ENCODE measurements around the gene TFRC.
A peak's percentile ranks its signal among the peaks of the same experiment; 100 is the strongest.
"Not testable (repeated sequence)": the region's sequence is repeated elsewhere in the genome, so short reads cannot be mapped to it uniquely, and the experiment has no call there.

Gene TFRC

GRCh38 chr3:196097373-196098154 lies 15.7 kb upstream of the TFRC start:
- Mint-ChIP-seq H3K27ac (peak overlapping the region; percentile 43), H3K4me1 (peaks cover 16% of the 10 kb centered on the region), H3K27me3 (no peaks in the 10 kb centered on the region), H3K4me3 (no peak overlapping the region), H3K36me3 (no peaks in the 10 kb centered on the region), H3K9me3 (no peaks in the 10 kb centered on the region)

GRCh38 chr3:196096382-196096953 lies 14.6 kb upstream of the TFRC start:
- Mint-ChIP-seq H3K4me1 (peaks cover 16% of the 10 kb centered on the region), H3K27me3 (no peaks in the 10 kb centered on the region), H3K36me3 (no peaks in the 10 kb centered on the region), H3K4me3 (no peak overlapping the region), H3K9me3 (no peaks in the 10 kb centered on the region), H3K27ac (no peak overlapping the region)

DNA sequence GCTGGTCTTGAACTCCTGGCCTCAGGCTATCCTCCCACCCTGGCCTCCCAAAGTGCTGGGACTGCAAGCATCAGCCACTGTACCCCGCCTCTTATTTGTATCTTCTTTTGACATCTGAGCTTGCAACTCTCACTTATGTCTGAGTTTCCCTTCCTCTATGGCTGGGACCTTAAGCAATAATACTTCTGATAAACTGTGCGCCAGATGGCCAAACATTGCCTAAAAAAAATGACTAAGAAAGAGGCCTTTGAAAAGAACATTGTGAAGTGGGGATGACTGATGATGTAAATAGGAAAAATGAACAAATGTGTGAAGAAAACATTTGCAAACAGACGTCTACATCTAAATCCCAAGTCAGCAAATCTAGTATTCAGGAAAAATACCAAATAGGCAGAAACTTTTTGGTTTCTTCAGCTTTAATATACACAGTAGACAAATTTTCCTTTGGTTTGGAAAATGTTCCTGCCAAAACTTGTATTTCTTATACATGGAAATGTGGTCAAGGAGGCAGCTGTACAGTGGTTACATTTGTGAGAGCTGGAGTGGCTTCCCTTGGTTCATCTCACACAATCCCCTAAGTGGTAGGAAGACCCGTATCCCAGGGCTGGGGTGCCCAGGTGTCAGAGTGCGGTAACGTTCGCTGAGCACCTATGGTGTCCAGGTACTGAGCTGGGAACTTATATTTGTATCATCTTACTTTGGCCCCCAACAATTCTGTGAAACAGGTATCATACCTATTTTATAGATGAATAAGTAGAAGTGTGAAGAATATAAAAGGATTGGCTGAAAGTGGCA lies 11.6 kb upstream of the TFRC start:
- no peak overlapping the region for H3K4me3 Mint-ChIP-seq
- no peaks in the 10 kb centered on the region for H3K9me3 Mint-ChIP-seq
- H3K27me3 Mint-ChIP-seq = no peaks in the 10 kb centered on the region
- H3K4me1 Mint-ChIP-seq = peaks cover 9% of the 10 kb centered on the region
- H3K36me3 Mint-ChIP-seq = no peaks in the 10 kb centered on the region
- H3K27ac Mint-ChIP-seq = no peak overlapping the region

- Mint-ChIP-seq H3K27ac (no peak overlapping the region), H3K4me1 (peaks cover 2% of the 10 kb centered on the region), H3K4me3 (no peak overlapping the region), H3K9me3 (no peaks in the 10 kb centered on the region), H3K36me3 (no peaks in the 10 kb centered on the region), H3K27me3 (no peaks in the 10 kb centered on the region)
Measured at GRCh38 chr3:196087906-196088305, 6.0 kb upstream of the TFRC start.

DNA sequence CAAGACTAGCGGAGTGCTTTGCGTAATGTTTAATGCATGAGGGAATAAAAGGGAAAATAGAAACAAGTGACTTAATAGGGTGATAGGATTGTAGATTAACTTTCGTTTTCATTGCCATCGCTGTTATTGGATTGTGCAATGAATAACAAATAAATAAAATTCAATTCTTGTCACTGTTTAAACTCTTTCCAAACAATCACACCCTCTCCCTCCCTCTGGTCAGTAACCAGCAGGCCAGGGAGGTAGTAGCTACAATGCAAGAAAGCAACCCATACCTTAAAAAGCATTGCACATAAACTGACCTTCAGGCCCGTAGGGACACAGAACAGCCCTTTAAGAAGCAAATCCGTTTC lies 705 bp upstream of the TFRC start:
- H3K9me3 Mint-ChIP-seq = no peaks in the 10 kb centered on the region
- peak overlapping the region; percentile 98 for H3K4me3 Mint-ChIP-seq
- no peaks in the 10 kb centered on the region for H3K27me3 Mint-ChIP-seq
- peaks cover 7% of the 10 kb centered on the region for H3K36me3 Mint-ChIP-seq
- peaks cover 34% of the 10 kb centered on the region for H3K4me1 Mint-ChIP-seq
- H3K27ac Mint-ChIP-seq = peak overlapping the region; percentile 94

DNA sequence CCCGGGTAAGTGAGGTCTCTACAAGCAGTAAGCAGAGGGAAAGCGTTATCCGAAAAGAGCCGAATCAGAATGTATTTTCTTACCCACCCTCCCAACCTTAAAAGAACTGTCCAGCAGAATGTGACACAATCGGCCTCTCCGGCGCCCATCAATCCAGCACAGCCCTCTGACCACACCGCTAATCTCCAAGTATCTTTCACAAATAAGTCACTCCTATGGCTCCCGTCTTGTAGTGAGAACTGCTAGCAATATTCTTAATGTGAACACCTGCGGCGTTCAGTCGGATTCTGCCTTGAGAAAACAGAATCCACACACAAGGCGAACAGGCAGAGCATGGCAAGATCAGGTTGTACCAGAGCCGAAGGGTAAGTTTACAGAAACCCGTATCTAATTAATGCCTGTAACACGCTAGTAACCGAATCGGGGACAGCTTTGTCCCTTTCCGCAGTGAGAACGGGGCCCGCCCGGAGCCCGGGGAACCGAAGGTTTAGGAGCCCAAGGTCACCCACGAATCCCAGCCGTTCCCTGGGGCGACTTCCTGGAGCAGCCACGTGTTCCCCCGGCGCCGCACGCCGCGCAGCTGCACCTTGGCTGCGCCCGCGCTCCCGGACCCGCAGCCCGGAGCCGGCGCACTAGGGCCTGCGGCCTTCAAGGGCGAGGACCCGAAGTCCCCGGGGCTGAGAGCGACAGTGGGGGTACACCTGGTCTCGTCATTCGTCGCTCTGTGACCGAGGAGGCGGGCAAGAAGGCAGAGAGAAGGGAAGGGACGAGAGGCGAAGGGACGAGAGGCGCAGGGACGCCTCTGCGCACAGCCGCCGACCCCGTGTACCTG lies 672 bp downstream of the TFRC start:
- peaks cover 41% of the 10 kb centered on the region for H3K4me1 Mint-ChIP-seq
- H3K27me3 Mint-ChIP-seq = no peaks in the 10 kb centered on the region
- H3K9me3 Mint-ChIP-seq = no peaks in the 10 kb centered on the region
- H3K4me3 Mint-ChIP-seq = peak overlapping the region; percentile 98
- H3K36me3 Mint-ChIP-seq = peaks cover 9% of the 10 kb centered on the region
- peak overlapping the region; percentile 91 for H3K27ac Mint-ChIP-seq

GRCh38 chr3:196080101-196080846 lies 1.6 kb downstream of the TFRC start:
- H3K4me3 Mint-ChIP-seq = peak overlapping the region; percentile 98
- not testable (repeated sequence) for H3K9me3 Mint-ChIP-seq, H3K27me3 Mint-ChIP-seq, H3K36me3 Mint-ChIP-seq
- peaks cover 44% of the 10 kb centered on the region for H3K4me1 Mint-ChIP-seq
- peak overlapping the region; percentile 91 for H3K27ac Mint-ChIP-seq

DNA sequence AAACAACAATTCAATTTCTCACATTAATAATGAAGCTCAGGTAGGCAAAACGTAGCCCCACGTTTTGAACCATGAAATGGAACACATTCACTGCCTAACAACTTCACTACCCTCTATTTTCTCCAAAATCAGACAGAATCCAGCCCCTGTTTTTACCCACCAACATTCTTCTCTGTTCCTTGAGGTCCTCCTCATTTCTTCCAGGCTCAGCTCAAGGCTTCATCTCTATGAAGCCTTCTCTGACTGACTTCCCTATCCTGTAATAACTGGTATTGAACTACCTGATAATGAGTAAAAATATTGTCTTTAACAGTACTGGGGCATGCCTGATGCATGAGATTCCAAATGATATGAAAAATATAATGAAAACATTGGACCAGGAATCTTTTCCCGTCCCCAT lies 2.2 kb downstream of the TFRC start:
- Mint-ChIP-seq H3K9me3 (no peaks in the 10 kb centered on the region), H3K4me1 (peaks cover 44% of the 10 kb centered on the region), H3K4me3 (peak overlapping the region; percentile 98), H3K27ac (peak overlapping the region; percentile 11), H3K27me3 (no peaks in the 10 kb centered on the region), H3K36me3 (peaks cover 9% of the 10 kb centered on the region)

DNA sequence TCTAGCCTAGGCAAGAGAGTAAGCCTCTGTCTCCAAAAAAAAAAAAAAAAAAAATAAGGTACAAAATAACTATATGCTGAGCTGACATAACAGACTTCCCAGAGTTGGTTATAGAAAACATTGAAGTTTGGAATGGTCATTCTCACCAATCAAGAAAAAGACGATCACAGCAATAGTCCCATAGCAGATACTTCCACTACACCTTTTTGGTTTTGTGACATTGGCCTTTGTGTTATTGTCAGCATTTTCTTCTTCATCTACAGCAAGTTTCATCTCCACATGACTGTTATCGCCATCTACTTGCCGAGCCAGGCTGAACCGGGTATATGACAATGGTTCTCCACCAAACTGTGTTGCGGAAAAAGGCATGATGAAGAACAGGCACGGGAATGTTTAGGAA lies 6.9 kb downstream of the TFRC start:
- H3K36me3 Mint-ChIP-seq = peaks cover 16% of the 10 kb centered on the region
- no peaks in the 10 kb centered on the region for H3K27me3 Mint-ChIP-seq
- H3K4me3 Mint-ChIP-seq = no peak overlapping the region
- H3K4me1 Mint-ChIP-seq = peaks cover 42% of the 10 kb centered on the region
- no peak overlapping the region for H3K27ac Mint-ChIP-seq
- H3K9me3 Mint-ChIP-seq = no peaks in the 10 kb centered on the region

- Mint-ChIP-seq H3K4me3 (no peak overlapping the region), H3K27me3 (no peaks in the 10 kb centered on the region), H3K9me3 (no peaks in the 10 kb centered on the region), H3K4me1 (peaks cover 28% of the 10 kb centered on the region), H3K27ac (peak overlapping the region; percentile 8), H3K36me3 (peaks cover 14% of the 10 kb centered on the region)
Measured at GRCh38 chr3:196073255-196073753, 8.6 kb downstream of the TFRC start.

GRCh38 chr3:196072313-196072712 lies 9.6 kb downstream of the TFRC start:
- H3K4me1 Mint-ChIP-seq = peaks cover 20% of the 10 kb centered on the region
- no peaks in the 10 kb centered on the region for H3K27me3 Mint-ChIP-seq
- peaks cover 15% of the 10 kb centered on the region for H3K36me3 Mint-ChIP-seq
- no peaks in the 10 kb centered on the region for H3K9me3 Mint-ChIP-seq
- H3K4me3 Mint-ChIP-seq = no peak overlapping the region
- H3K27ac Mint-ChIP-seq = no peak overlapping the region

DNA sequence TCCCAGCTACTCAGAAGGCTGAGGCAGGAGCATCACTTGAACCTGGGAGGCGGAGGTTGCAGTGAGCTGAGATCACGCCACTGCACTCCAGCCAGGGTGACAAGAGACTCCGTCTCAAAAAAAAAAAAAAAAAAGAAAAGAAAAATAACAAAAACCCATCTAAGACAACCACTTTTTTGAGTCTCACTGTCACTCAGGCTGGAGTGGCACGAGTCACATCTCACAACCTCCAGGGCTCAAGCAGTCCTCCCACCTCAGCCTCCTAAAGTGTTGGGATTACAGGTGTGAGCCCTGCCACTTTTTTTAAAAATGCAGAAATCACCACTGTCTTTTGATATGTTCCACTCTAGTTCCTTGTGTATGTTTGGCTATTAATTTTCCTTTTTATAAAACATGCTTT lies 13.1 kb downstream of the TFRC start:
- peaks cover 24% of the 10 kb centered on the region for H3K36me3 Mint-ChIP-seq
- not testable (repeated sequence) for H3K9me3 Mint-ChIP-seq, H3K27ac Mint-ChIP-seq, H3K27me3 Mint-ChIP-seq, H3K4me3 Mint-ChIP-seq
- H3K4me1 Mint-ChIP-seq = peaks cover 12% of the 10 kb centered on the region

DNA sequence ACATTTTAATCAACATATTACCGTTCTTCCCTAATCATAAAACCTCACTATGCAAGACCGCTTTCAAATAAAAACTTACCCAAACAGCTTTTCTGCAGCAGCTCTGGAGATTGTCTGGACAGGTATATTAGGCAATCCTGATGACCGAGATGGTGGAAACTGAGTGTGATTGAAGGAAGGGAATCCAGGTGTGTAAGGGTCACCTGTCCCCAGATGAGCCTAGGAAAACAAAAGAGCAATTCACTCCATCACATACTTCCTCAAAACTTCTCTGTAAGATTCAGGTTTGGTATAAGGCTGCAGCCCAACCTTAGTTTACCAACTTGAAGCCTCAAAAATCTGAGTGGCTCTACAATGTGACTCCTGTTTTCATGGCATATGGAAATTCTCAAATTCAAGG lies 14.5 kb downstream of the TFRC start:
- Mint-ChIP-seq H3K4me1 (peaks cover 7% of the 10 kb centered on the region), H3K9me3 (no peaks in the 10 kb centered on the region), H3K4me3 (no peak overlapping the region), H3K36me3 (peaks cover 23% of the 10 kb centered on the region), H3K27ac (no peak overlapping the region), H3K27me3 (no peaks in the 10 kb centered on the region)

- H3K27ac Mint-ChIP-seq = no peak overlapping the region
- no peaks in the 10 kb centered on the region for H3K4me1 Mint-ChIP-seq
- H3K4me3 Mint-ChIP-seq = no peak overlapping the region
- H3K27me3 Mint-ChIP-seq = no peaks in the 10 kb centered on the region
- H3K36me3 Mint-ChIP-seq = peaks cover 21% of the 10 kb centered on the region
- no peaks in the 10 kb centered on the region for H3K9me3 Mint-ChIP-seq
Measured at GRCh38 chr3:196063971-196064370, 17.9 kb downstream of the TFRC start.

DNA sequence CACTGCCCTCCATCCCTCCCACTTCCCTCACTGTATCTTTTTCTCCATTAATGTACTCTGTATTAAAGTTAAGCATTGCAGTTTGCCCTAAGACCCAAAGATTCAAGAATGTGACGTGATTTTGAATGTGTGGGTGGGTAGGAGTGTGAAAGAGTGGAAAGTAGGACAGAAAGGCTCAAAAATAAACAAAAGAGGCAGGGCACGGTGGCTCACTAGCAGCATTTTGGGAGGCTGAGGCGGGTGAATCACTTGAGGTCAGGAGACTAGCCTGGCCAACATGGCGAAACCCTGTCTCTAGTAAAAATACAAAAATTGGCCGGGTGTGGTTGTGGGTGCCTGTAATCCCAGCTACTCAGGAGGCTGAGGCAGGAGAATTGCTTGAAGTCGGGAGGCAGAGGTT lies 18.4 kb downstream of the TFRC start:
- no peaks in the 10 kb centered on the region for H3K4me1 Mint-ChIP-seq
- H3K27ac Mint-ChIP-seq = no peak overlapping the region
- H3K27me3 Mint-ChIP-seq = no peaks in the 10 kb centered on the region
- H3K4me3 Mint-ChIP-seq = no peak overlapping the region
- H3K36me3 Mint-ChIP-seq = peaks cover 21% of the 10 kb centered on the region
- no peaks in the 10 kb centered on the region for H3K9me3 Mint-ChIP-seq

All from activated naive CD4-positive, alpha-beta T cell treated with anti-CD3 and anti-CD28 coated beads, Interleukin-2, amount 50 U/mL, for 24 hours (primary cell).